HG02885 (cell line): ENCODE data around the gene ITGB3BP.
"Not testable (repeated sequence)": the region's sequence is repeated elsewhere in the genome, so short reads cannot be mapped to it uniquely, and the experiment has no call there.

Source experiments
- ATAC-seq: cut with Tn5 transposase; IDR thresholded peaks from one replicate; pipeline ENCODE4 v1.9.1; 2021; ENCODE audit warnings: mild to moderate bottlenecking; ENCODE audit not compliant: unreplicated experiment, poor library complexity

The ITGB3BP gene

DNA sequence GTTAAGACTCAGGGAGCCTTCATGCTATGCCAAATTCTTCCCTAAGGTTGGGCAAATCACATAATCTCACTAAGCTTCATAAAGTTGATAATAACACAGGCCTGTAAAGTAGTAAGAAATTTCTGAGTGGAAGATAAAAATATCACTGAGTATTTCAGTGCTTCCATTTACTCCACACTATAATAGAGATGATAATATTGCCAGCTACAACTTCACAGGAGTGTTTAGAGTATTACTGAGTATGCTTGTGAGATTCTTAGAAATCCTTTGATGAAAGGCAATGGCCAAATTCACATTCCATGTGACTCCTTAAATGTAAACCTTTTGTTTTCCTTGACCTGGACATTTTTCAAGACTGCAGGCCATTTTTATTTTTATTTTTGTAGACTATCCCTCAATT lies 10.4 kb downstream of the ITGB3BP start:
- ATAC-seq = no peak

DNA sequence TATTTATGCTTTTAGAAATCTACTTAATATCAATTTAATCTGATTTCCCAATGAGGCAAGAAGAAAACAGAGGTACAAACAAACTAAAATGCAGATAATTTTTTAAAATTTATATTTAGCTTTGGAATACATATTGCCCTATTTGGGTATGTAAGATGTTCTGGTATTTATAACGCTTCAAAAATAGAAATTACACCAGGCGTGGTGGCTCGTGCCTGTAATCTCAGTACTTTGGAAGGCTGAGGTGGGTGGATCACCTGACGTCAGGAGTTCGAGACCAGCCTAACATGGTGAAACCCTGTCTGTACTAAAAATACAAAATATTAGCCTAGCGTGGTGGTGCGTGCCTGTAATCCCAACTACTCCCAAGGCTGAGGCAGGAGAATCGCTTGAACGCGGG lies 13.3 kb downstream of the ITGB3BP start:
- ATAC-seq = no peak

DNA sequence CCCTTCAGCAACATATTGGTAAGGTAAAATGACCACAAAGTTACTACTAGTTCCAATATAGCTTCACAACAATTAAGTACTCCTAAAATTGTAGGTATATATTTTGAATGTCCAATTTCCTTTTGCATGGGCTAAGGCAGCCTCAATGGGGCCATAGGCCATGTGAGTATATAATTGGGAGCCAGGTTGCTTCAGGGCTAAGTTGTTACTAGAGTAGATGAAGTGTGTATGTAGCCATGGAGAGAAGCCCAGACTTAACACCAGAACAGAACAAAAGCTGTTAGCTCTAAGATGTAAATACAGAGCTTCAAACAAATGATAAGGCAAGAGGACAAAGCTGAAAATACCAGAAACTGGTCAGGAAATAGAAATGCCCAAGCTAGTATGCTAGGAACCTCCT lies 16.2 kb downstream of the ITGB3BP start:
- no peak for ATAC-seq

GRCh38 chr1:63501256-63501655 lies 21.8 kb downstream of the ITGB3BP start:
- no peak for ATAC-seq

GRCh38 chr1:63498106-63498505 lies 24.9 kb downstream of the ITGB3BP start:
- ATAC-seq = no peak

GRCh38 chr1:63497577-63497976 lies 25.4 kb downstream of the ITGB3BP start:
- no peak for ATAC-seq

DNA sequence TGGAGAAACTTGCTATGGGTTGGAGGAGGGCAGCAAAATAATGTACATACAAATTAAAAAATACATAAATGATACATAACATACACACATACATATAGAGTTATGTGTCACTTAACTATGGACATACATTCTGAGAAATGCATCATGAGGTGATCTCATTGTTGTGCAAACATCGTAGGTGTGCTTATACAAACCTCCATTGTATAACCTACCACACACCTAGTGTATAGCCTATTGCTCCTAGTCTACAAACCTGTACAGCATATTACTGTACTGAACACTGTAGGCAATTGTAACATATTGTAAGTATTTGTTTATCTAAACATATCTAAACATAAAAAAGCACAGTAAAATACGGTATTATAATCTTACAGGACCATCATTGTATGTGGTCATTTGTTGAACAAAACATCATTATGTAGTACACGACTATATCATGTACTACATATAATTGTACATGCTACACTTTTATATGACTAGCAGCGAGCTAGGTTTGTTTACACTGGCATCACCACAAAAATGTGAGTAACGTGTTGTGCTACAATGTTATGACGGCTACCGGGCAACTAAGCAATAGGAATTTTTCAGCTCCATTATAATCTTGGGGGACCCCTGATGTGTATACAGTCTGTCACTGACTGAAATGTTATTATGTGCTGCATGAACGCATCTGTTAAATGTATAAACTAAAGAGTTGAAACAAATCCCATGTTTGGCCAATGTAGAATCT lies 35.5 kb downstream of the ITGB3BP start:
- no peak for ATAC-seq

GRCh38 chr1:63486629-63487028 lies 36.4 kb downstream of the ITGB3BP start:
- ATAC-seq = no peak

DNA sequence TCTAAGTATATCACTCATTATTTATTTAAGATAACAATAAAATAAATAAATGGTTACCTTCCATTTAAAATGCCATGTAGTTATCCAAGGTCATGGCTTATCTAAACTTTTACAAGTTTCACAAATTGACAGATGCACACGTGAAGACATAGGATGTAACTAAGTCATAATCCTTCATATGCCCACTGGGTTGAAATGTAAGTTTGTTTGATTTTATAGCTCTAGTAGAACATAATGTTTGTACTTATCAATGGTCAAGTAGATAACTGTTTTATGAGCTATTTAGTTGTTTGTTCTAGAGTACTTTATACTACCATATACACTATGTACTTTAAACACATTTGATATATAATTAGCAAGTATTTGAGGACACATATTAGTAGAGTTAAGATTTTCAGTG lies 43.0 kb downstream of the ITGB3BP start:
- no peak for ATAC-seq

GRCh38 chr1:63475761-63476160 lies 47.3 kb downstream of the ITGB3BP start:
- ATAC-seq = no peak

GRCh38 chr1:63468683-63469082 lies 54.3 kb downstream of the ITGB3BP start:
- not testable (repeated sequence) for ATAC-seq

GRCh38 chr1:63466759-63467158 lies 56.3 kb downstream of the ITGB3BP start:
- ATAC-seq = no peak

DNA sequence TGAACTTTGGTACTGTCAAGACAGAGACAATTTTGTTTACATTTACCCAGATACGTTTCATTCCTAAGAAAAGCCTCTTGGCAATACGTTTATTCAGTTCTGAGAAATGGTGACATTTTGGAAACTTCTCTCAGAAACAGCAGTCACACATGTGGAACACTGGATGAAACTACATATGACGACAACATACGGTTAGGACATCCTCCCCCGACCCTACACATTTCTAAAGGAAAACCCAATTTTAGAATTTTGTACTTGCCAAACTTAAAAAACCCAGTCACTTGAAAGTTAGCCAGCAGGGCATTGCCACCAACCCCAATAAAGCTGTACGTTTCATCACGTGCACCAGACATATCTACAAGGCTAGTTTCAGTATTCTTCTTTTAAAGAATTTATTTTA lies 56.8 kb downstream of the ITGB3BP start:
- ATAC-seq = no peak

- ATAC-seq = no peak
These were observed 59.8 kb downstream of the ITGB3BP start for GRCh38 chr1:63463248-63463647.

GRCh38 chr1:63461661-63462230 lies 61.3 kb downstream of the ITGB3BP start:
- no peak for ATAC-seq

GRCh38 chr1:63458750-63459149 lies 64.3 kb downstream of the ITGB3BP start:
- ATAC-seq = no peak

- no peak for ATAC-seq
These were observed 68.8 kb downstream of the ITGB3BP start for GRCh38 chr1:63454269-63454668.

GRCh38 chr1:63453232-63453631 lies 69.8 kb downstream of the ITGB3BP start:
- ATAC-seq = no peak

DNA sequence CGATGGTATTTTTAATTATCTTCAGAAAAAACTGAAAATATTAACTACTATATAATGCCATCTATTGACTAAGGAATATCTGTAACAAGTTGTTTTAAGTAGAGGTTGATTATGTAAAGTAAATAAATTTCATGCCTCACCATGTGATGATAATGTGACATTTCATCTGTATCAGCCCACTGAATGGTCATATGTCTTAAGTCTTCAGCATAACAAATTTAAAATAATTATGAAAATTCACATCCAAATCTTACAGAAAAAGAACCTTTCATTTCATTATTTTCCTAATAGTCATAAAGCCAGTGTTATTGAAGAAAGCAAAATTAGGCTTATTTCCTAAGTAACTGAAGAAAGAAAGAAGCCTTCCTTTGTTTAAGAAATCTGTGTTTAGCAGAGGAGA lies 72.6 kb downstream of the ITGB3BP start:
- ATAC-seq = no peak

DNA sequence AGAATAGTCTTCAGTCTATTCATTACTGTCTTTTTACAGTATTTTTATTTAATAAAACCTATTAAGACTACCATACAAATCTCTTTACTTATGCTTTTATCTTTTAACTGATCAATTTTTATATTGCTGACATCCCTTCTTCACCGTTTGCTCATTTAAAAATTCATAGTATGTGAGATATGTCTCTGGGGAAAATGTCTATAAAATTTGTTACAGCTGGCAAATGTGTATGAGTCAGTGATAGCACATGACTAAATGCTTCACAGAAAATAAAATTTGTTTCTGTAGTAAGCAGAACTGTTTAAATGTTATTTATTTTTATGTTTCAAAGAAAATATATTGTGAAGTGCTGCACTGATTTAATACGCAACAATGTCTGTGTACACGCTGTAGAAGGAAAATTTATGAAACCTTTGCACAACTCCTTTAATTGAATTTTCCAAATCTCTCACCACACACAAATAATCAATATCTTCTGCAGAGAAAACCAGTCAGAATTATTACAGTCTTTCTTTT lies 74.2 kb downstream of the ITGB3BP start:
- no peak for ATAC-seq

DNA sequence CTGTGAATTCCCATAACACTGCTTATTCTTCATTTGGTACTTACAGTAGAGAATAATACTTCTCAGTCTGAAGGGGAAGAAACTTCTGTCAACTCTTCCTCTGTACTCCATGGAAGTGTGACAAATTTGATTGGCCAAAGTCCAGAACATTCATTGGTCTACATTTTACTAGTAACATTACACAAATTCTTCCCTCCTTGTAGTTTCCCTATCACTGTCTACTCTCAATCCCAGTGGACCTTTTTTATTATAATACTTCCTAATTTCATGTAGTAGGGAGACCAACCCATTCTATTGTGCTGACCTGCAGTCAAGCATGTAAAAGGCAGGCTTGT lies 80.9 kb downstream of the ITGB3BP start:
- no peak for ATAC-seq

GRCh38 chr1:63435161-63435560 lies 87.9 kb downstream of the ITGB3BP start:
- ATAC-seq = no peak
